Left hindlimb (tissue), 1 donor: Measurements from ENCODE around the gene LRMDA.

ENCODE experiments used
- DNase-seq: peaks from one replicate; pipeline ENCODE4 v3.0.0-alpha.2; 2018

The LRMDA gene

GRCh38 chr10:75679536-75679935 is 248.1 kb downstream of the LRMDA start:
- no peak for DNase-seq

GRCh38 chr10:75681334-75681733 is 249.9 kb downstream of the LRMDA start:
- DNase-seq, result no peak

- DNase-seq, result no peak
These were observed 251.5 kb downstream of the LRMDA start for GRCh38 chr10:75682649-75683557.

- DNase-seq, result no peak
These were observed 253.8 kb downstream of the LRMDA start for GRCh38 chr10:75685187-75685586.

GRCh38 chr10:75688506-75689300 is 257.3 kb downstream of the LRMDA start:
- DNase-seq, result no peak

- no peak for DNase-seq
These were observed 262.1 kb downstream of the LRMDA start for GRCh38 chr10:75693489-75693888.

GRCh38 chr10:75694269-75694668 is 262.8 kb downstream of the LRMDA start:
- no peak for DNase-seq

- DNase-seq, result no peak
These were observed 263.4 kb downstream of the LRMDA start for GRCh38 chr10:75694790-75695189.

- no peak for DNase-seq
These were observed 264.6 kb downstream of the LRMDA start for GRCh38 chr10:75695994-75696393.

GRCh38 chr10:75696536-75696935 is 265.1 kb downstream of the LRMDA start:
- DNase-seq, result no peak

- no peak for DNase-seq
These were observed 271.9 kb downstream of the LRMDA start for GRCh38 chr10:75703191-75703854.

- DNase-seq, result no peak
These were observed 274.0 kb downstream of the LRMDA start for GRCh38 chr10:75705426-75705825.

GRCh38 chr10:75707080-75707840 is 275.8 kb downstream of the LRMDA start:
- DNase-seq, result no peak

GRCh38 chr10:75708060-75708459 is 276.6 kb downstream of the LRMDA start:
- DNase-seq, result no peak

GRCh38 chr10:75709245-75709644 is 277.8 kb downstream of the LRMDA start:
- no peak for DNase-seq

- no peak for DNase-seq
These were observed 278.4 kb downstream of the LRMDA start for GRCh38 chr10:75709811-75710210.

- DNase-seq, result no peak
These were observed 280.9 kb downstream of the LRMDA start for GRCh38 chr10:75712242-75712880.

- no peak for DNase-seq
These were observed 285.1 kb downstream of the LRMDA start for GRCh38 chr10:75716506-75716905.

- DNase-seq, result no peak
These were observed 285.9 kb downstream of the LRMDA start for GRCh38 chr10:75717126-75717916.

- DNase-seq, result no peak
These were observed 287.6 kb downstream of the LRMDA start for GRCh38 chr10:75718991-75719390.

- no peak for DNase-seq
These were observed 288.7 kb downstream of the LRMDA start for GRCh38 chr10:75720157-75720556.
